ENCODE data around the gene KIAA0232. TPM values are rescaled to one million over a fixed set of nuclear protein-coding genes. Genes with fewer than 3 reads are reported as not detected.
"Not testable (repeated sequence)": the region's sequence is repeated elsewhere in the genome, so short reads cannot be mapped to it uniquely, and the experiment has no call there.

KIAA0232 gene
- total RNA-seq, 1 donor from 2014 or later = 73.0 TPM

GRCh38 chr4:6753103-6753560 lies 29.4 kb upstream of the KIAA0232 start:
- intact Hi-C loops (cut with DNase I) = no loop called here
- DNase-seq (ENCODE audit: low spot score) = no peak

DNA sequence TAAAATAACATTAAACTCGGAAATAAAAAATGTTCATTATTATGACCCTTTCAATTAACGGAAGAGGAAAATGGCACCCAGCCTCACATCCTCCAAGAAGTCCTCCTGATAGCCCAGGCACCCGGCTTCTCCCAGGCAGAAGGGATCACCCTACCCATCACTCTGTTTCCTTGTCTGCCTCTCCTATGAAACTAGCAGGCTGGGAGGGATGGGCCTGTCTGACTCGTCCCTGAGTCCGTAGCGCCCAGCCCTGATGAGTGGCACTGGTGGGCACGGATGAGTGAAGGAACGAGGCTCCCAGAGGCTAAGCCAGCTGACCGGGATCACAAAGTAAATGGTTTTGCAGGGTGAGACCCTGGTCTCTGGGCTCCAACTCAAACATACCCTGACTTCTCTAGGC lies 28.6 kb upstream of the KIAA0232 start:
- intact Hi-C loops (cut with DNase I) = no loop called here
- no peak for DNase-seq (ENCODE audit: low spot score)

DNA sequence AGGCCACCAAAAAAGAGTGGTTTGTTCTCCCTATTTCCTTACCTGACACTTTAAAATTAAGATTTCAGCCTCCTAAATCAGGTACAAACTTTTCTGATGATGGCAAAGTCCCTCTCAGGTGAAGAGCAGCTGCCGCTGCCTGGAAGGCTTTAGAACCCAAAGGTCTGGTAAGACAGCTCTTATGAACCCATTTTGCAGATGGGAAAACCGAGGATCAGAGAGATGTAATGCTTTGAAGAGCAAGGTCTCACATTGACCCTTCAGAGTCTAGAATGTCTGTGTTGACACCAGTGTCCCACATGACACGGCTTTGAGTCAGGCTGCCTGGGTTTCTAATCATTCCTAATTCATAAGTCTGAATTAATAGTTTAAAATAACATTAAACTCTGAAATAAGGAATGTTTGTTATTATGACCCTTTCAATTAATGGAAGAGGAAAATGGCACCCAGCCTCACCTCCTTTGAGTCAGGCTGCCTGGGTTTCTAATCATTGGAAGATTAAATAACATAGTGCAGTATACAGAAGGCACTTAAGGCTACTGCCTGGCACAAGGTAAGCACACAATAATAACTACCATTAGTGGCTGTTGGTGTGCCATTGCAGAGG lies 27.9 kb upstream of the KIAA0232 start:
- DNase-seq (ENCODE audit: low spot score) = no peak
- intact Hi-C loops (cut with DNase I) = no loop called here

DNA sequence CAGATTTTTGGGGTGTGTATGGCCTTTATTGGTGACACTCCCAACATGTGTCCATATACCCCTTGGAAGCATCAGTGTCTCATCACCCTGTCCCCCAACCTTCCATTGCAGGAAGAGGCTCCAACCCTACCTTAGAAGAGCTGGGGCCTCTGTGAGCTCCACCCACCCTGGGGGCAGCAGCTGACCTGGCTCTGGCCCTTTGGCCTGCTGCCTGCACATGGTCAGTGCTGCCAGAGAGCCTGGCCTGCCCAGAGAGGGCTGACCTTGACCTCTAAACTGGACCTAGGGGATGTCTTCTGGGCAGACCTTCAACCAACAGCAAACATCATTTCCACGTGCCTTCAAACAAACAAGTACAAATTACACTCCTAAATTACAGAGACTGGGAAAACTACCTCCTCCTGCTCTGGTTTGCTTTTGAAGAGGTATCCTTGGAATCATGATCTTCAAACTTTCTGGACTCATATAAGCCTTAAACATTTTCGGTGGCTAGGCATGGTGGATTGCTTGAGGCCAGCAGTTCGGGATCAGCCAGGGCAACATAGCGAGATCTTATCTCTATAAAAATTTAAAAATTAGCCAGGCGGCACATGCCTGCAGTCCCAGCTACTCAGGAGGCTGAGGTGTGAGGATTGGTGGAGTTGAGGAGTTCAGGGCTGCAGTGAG lies 27.3 kb upstream of the KIAA0232 start:
- DNase-seq (ENCODE audit: low spot score) = no peak
- intact Hi-C loops (cut with DNase I) = no loop called here

DNA sequence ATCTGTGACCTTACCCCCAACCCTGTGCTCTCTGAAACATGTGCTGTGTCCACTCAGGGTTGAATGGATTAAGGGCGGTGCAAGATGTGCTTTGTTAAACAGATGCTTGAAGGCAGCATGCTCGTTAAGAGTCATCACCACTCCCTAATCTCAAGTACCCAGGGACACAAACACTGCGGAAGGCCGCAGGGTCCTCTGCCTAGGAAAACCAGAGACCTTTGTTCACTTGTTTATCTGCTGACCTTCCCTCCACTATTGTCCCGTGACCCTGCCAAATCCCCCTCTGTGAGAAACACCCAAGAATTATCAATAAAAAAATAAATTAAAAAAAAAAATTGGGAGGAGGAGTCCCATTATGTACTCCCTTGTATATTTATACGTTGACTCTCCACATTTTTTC lies 26.2 kb upstream of the KIAA0232 start:
- intact Hi-C loops (cut with DNase I); DNase-seq (ENCODE audit: low spot score): not testable (repeated sequence)

- DNase-seq (ENCODE audit: low spot score) = no peak
Measured at GRCh38 chr4:6758728-6759127, 23.8 kb upstream of the KIAA0232 start.

DNA sequence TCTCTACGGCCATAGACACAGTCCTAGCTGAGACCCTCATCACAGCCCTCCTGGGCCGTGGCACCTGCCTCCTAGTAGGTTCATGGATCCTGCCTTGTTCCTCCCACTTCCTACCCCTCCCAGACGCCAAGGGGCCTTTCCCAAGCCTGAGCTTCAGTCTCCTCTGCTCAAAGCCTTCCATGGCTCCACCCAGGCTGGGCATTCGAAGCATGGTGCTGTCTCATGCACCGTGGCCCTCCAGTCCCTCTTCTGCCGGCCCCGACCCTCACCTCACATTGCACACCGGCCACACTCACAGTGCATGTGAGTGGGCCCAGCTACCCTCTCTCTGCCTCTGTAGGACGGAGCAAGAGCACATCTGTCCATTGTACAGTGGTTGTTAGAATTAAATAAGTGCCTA lies 21.7 kb upstream of the KIAA0232 start:
- DNase-seq (ENCODE audit: low spot score) = no peak
- intact Hi-C loops (cut with DNase I) = no loop called here

More at GRCh38 chr4:6758728-6759127, 23.8 kb upstream of the KIAA0232 start:
- intact Hi-C loops (cut with DNase I) = no loop called here

- intact Hi-C loops (cut with DNase I) = no loop called here
- DNase-seq (ENCODE audit: low spot score) = no peak
Measured at GRCh38 chr4:6761649-6762615, 20.6 kb upstream of the KIAA0232 start.

DNA sequence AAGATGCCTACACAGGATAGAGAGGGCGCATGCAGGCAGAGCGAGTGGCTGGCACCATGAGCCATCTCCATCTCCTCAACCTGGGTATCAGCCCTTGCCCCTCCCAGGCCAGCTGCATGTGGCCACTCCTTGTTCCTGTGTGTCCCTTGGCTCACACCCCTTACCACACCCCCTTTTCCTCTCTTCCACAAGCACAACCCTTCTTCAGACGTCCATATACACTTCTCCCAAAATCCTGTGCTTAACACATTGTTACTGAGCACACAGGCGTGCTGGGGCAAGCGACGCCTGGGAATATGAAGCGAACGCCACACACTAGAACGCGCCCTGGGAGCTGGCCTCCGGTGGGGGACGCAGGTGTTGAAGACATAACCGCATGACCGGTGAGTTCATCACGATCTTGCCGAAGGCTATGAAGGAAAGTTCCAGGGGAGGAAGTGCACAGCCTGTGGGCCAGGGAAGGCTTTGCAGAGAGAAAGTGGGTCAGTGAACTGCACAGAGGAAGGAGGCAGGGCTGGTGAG lies 19.1 kb upstream of the KIAA0232 start:
- DNase-seq (ENCODE audit: low spot score) = no peak
- intact Hi-C loops (cut with DNase I) = no loop called here

GRCh38 chr4:6764976-6765620 lies 17.4 kb upstream of the KIAA0232 start:
- DNase-seq (ENCODE audit: low spot score) = no peak
- intact Hi-C loops (cut with DNase I) = no loop called here

- intact Hi-C loops (cut with DNase I) = no loop called here
- DNase-seq (ENCODE audit: low spot score) = no peak
Measured at GRCh38 chr4:6765703-6766102, 16.8 kb upstream of the KIAA0232 start.

GRCh38 chr4:6767386-6767747 lies 15.2 kb upstream of the KIAA0232 start:
- intact Hi-C loops (cut with DNase I) = no loop called here
- no peak for DNase-seq (ENCODE audit: low spot score)

DNA sequence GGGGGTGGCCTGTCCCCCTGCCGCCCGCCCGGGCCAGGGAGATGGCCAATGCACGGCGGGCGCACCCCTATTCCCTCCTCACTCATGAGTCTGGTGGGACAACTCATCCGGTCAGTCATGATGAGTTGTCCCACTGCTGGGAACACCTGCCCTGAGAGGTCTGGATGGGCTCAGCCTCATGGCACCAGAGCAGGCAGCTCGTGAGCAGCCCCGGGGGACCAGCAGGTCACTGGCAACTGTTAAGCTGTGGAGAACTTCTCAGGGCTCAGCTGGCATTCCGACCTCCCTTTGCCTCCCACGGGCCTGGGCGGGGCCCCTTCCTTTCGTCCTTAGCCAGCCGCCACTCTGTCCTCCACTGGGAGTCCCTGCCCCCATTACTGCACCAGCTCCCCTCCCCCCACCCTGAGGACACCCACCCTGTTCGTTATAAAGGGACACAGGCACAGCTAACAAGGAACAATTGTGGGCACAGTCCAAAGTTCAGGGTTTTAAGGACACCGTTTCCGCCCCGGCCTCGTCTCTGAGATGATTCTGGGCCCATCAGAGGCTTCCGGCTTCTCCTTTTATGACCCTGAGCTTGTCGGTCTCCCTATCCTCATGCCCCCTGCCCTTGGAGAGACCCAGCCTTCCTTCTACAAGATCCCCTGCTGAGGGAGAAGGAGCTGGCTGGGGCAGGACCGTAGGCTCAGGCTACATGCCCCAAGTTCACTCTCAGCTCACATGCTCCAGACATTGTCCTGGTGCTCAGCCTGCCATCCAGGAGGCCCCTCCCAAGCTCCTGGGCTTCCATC lies 14.6 kb upstream of the KIAA0232 start:
- intact Hi-C loops (cut with DNase I) = no loop called here
- DNase-seq (ENCODE audit: low spot score) = no peak

- intact Hi-C loops (cut with DNase I) = no loop called here
- no peak for DNase-seq (ENCODE audit: low spot score)
Measured at GRCh38 chr4:6768539-6768905, 14.0 kb upstream of the KIAA0232 start.

GRCh38 chr4:6769233-6769988 lies 13.1 kb upstream of the KIAA0232 start:
- intact Hi-C loops (cut with DNase I) = no loop called here
- DNase-seq (ENCODE audit: low spot score) = no peak

- intact Hi-C loops (cut with DNase I) = no loop called here
- DNase-seq (ENCODE audit: low spot score) = no peak
Measured at GRCh38 chr4:6769989-6770420, 12.5 kb upstream of the KIAA0232 start.

DNA sequence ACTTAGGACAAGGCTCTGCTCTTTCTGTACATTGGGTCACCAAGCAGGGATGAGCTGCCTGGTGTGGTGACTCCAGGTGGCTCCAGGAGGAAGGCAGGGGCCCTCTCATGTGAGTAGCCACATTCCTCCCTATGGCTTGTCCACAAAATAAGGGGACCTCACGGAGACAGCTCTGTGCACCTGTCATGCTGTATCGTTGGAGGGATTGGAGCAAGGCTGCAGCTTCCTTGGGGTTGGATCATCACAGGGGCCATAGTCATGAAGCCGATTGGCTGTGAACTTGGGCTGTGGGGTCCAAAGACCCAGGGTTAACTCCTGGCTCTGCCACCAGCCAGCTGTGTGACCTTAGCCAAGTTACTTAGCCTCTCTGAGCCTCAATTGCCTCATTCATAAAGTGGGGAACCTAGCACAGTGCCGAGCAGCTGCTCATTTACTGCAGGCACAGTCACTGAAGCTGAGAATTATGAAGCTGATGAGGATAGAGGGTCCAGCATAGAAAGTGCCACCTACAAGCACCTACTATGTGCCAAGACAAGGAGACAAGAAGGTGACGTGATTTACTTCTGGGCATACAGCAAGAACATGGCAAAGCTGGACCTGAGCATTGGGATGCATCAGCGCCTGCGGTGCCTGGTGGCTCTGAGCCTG lies 11.8 kb upstream of the KIAA0232 start:
- intact Hi-C loops (cut with DNase I) = no loop called here
- DNase-seq (ENCODE audit: low spot score) = no peak

DNA sequence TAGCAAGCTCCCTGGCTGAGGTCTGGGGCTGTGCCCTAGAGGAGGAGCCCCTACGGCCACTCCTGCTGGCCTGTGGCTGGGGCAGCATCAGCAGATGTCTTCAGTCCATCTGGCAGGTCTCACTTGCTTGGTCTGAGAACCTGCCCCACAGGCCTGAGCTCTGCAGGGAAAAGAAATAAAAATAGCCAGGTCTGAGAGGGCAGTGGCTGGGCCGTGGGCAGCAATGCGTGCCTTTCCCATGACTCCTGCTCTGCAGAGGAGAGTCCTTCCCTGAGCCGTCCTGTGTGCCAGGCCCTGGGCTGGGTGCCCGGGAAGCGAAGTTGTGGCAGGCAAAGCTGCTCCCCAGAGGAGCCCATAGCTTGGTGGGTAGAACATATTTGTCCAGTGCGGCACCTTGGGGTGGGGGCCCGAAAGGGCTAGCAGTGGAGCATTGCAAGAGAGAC lies 11.3 kb upstream of the KIAA0232 start:
- intact Hi-C loops (cut with DNase I) = no loop called here
- peak; percentile 91 for DNase-seq (ENCODE audit: low spot score)
